GM12891 (cell line): Measurements from ENCODE around the gene FEM1A.

Experiments used
- DNase-seq: peaks from one replicate; pipeline ENCODE4 v3.0.0; 2011; ENCODE audit warnings: low spot score; ENCODE audit not compliant: insufficient read length
- FAIRE-seq: peaks from 2 replicates; lab custom pipeline; 2011; peaks lifted over from hg19 to GRCh38; lab: Jason Lieb, UNC
- PAX5 ChIP-seq: IDR thresholded peaks from 2 replicates; pipeline ENCODE4 v1.6.1; 2011; ENCODE audit warnings: low read length, moderate library complexity, mild to moderate bottlenecking; ENCODE audit not compliant: insufficient read depth, severe bottlenecking
- POLR2A ChIP-seq: IDR thresholded peaks from 2 replicates; pipeline ENCODE4 v1.6.1; 2011; ENCODE audit warnings: low read depth, low read length, control low read depth
- POLR2AphosphoS5 ChIP-seq: IDR thresholded peaks from 2 replicates; pipeline ENCODE4 v1.6.1; 2011; ENCODE audit warnings: low read depth, low read length, control low read depth
- POU2F2 ChIP-seq: IDR thresholded peaks from 2 replicates; pipeline ENCODE4 v1.6.1; 2011; ENCODE audit warnings: low read depth, mild to moderate bottlenecking, control low read depth, low read length, moderate library complexity
- SPI1 ChIP-seq: IDR thresholded peaks from 2 replicates; pipeline ENCODE4 v1.6.1; 2011; ENCODE audit warnings: low read depth, low read length, control low read depth
- TAF1 ChIP-seq: IDR thresholded peaks from 2 replicates; pipeline ENCODE4 v1.6.1; 2011; ENCODE audit warnings: low read depth, low read length, control low read depth

The FEM1A gene

DNA sequence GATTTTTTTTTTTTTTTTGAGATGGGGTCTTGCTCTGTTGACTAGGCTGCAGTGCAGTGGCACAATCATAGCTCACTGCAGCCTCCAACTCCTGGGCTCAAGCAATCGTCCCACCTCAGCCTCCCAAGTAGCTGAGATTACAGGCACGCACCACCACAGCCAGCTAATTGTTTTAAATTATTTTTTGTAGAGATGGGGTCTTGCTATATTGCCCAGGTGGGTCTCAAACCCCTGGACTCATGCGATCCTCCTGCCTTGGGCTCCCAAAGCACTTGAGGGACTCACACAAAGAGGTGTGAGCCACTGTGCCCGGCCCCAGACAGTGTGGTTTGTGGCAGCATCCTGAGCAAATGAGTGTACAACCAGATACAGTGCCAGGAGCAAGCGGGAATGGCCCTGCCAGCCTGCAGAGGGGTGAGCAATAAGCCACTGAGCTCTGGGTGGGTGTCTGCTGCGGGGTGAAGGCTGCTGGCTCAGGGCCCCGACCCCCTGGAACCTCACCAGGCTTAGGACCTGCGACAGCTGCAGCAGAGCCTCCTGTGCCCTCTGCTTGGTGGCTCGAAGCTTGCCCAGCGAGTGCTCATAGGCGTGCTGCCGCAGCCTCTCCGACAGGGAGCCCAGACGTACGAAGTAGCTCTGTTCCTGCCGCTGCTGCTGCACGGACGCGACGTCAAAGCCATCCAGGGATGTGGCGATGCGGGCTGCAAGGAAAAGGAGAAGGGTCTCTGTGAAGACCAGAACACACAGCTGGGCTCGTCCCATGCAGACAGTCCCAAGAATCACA, 55.8 kb downstream of the FEM1A start:
- TF ChIP-seq POU2F2 (no peak), POLR2AphosphoS5 (no peak), PAX5 (no peak), SPI1 (no peak), POLR2A (no peak), TAF1 (no peak)
- FAIRE-seq (no peak), DNase-seq (no peak)

GRCh38 chr19:4849019-4849418, 57.5 kb downstream of the FEM1A start:
- DNase-seq (no peak), FAIRE-seq (no peak)
- TF ChIP-seq POLR2AphosphoS5: no peak
